ENCODE results near the gene S100B. TPM values are rescaled to one million over a fixed set of nuclear protein-coding genes. Genes with fewer than 3 reads are reported as not detected.
A peak's percentile ranks its signal among the peaks of the same experiment; 100 is the strongest.

The S100B gene
- total and polyA plus RNA-seq, 9 of the 15 experiments (the other 6 are each of a cell fraction or from before 2014, with no cell fraction given), result not detected

DNA sequence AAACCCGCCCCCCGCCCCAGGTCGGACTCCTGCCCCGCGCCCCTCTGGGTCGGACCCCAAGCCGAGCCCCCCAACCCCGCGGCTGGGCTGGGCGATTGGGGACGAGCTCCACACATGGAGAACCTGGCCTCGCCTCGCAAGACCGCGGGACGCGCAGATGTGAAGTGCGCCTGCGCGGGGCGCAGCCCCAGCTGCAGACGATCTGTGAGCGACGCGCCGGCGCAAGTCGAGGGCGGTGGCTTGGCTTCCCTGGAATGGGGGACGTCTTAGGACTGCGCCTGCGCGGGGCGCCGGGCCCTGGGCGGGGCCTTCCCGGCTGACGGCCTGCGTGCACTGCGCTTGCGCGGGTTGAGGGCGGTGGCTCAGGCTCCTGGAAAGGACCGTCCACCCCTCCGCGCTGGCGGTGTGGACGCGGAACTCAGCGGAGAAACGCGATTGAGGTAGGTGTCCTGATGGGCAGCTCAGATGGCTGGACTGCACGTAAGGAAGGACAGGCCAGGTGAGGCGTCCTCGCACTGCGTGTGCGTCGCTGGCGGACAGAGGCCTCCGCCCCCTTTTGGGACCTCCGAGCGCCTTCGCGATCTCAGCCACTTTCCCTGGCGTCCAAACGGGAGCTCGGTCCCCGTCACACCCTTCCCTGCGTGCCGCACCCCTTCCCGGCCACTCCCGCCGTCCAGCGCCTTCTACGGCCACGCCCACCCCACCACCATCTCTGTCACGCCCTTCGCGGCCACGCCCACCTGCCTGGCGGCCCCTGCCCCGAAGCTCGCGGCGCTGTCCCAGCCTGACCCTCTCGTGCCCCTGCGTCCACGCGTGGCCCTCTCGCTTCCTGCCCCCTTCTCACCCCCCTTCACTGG, 30.7 kb upstream of the S100B start, which contains the start of gene PRMT2 (continued):
- TF ChIP-seq CC2D1A (IDR thresholded peaks at IDR 0.05), result no peak
- peak; percentile 97 for TF ChIP-seq KLF1 (tag; IDR thresholded peaks at IDR 0.05)
- TF ChIP-seq NFYB (IDR thresholded peaks at IDR 0.05; ENCODE audit: extremely low read depth, insufficient read length), result no peak
- TF ChIP-seq ZNF41 (CRISPR knock-in tag; conservative IDR thresholded peaks at IDR 0.05), result no peak
- TF ChIP-seq, protein P1, sequence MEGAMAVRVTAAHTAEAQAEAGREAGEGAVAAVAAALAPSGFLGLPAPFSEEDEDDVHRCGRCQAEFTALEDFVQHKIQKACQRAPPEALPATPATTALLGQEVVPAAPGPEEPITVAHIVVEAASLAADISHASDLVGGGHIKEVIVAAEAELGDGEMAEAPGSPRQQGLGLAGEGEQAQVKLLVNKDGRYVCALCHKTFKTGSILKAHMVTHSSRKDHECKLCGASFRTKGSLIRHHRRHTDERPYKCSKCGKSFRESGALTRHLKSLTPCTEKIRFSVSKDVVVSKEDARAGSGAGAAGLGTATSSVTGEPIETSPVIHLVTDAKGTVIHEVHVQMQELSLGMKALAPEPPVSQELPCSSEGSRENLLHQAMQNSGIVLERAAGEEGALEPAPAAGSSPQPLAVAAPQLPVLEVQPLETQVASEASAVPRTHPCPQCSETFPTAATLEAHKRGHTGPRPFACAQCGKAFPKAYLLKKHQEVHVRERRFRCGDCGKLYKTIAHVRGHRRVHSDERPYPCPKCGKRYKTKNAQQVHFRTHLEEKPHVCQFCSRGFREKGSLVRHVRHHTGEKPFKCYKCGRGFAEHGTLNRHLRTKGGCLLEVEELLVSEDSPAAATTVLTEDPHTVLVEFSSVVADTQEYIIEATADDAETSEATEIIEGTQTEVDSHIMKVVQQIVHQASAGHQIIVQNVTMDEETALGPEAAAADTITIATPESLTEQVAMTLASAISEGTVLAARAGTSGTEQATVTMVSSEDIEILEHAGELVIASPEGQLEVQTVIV (CRISPR knock-in tag; IDR thresholded peaks at IDR 0.05; ENCODE audit: borderline replicate concordance), result no peak
- peak; percentile 100 for TF ChIP-seq CHD1 (IDR thresholded peaks at IDR 0.05; ENCODE audit: low read length)
- TF ChIP-seq CBFA2T3 (IDR thresholded peaks at IDR 0.05), result no peak
- TF ChIP-seq, protein P2, sequence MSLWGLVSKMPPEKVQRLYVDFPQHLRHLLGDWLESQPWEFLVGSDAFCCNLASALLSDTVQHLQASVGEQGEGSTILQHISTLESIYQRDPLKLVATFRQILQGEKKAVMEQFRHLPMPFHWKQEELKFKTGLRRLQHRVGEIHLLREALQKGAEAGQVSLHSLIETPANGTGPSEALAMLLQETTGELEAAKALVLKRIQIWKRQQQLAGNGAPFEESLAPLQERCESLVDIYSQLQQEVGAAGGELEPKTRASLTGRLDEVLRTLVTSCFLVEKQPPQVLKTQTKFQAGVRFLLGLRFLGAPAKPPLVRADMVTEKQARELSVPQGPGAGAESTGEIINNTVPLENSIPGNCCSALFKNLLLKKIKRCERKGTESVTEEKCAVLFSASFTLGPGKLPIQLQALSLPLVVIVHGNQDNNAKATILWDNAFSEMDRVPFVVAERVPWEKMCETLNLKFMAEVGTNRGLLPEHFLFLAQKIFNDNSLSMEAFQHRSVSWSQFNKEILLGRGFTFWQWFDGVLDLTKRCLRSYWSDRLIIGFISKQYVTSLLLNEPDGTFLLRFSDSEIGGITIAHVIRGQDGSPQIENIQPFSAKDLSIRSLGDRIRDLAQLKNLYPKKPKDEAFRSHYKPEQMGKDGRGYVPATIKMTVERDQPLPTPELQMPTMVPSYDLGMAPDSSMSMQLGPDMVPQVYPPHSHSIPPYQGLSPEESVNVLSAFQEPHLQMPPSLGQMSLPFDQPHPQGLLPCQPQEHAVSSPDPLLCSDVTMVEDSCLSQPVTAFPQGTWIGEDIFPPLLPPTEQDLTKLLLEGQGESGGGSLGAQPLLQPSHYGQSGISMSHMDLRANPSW (CRISPR knock-in tag; IDR thresholded peaks at IDR 0.05), result peak; percentile 94
- TF ChIP-seq MEIS2 (IDR thresholded peaks at IDR 0.05; ENCODE audit: partially characterized antibody), result peak; percentile 100
- peak; percentile 70 to 86 for TF ChIP-seq MAZ (CRISPR knock-in tag; conservative IDR thresholded peaks at IDR 0.05 in 1 of 2, IDR thresholded peaks at IDR 0.05 in 1 of 2)
- TF ChIP-seq, protein P3, sequence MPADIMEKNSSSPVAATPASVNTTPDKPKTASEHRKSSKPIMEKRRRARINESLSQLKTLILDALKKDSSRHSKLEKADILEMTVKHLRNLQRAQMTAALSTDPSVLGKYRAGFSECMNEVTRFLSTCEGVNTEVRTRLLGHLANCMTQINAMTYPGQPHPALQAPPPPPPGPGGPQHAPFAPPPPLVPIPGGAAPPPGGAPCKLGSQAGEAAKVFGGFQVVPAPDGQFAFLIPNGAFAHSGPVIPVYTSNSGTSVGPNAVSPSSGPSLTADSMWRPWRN (IDR thresholded peaks at IDR 0.05; ENCODE audit: low read depth), result no peak
- peak; percentile 63 for TF ChIP-seq MYC (IDR thresholded peaks at IDR 0.05; ENCODE audit: low read depth, low read length)
- TF ChIP-seq MYC (CRISPR knock-in tag; IDR thresholded peaks at IDR 0.05; ENCODE audit: borderline replicate concordance, low read depth), result peak; percentile 83; the same call in 1 of the 2 replicates
- no peak for TF ChIP-seq BACH1 (tag; IDR thresholded peaks at IDR 0.05)
- TF ChIP-seq, protein P4, sequence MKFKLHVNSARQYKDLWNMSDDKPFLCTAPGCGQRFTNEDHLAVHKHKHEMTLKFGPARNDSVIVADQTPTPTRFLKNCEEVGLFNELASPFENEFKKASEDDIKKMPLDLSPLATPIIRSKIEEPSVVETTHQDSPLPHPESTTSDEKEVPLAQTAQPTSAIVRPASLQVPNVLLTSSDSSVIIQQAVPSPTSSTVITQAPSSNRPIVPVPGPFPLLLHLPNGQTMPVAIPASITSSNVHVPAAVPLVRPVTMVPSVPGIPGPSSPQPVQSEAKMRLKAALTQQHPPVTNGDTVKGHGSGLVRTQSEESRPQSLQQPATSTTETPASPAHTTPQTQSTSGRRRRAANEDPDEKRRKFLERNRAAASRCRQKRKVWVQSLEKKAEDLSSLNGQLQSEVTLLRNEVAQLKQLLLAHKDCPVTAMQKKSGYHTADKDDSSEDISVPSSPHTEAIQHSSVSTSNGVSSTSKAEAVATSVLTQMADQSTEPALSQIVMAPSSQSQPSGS (CRISPR knock-in tag; IDR thresholded peaks at IDR 0.05), result no peak
- TF ChIP-seq, protein P5, sequence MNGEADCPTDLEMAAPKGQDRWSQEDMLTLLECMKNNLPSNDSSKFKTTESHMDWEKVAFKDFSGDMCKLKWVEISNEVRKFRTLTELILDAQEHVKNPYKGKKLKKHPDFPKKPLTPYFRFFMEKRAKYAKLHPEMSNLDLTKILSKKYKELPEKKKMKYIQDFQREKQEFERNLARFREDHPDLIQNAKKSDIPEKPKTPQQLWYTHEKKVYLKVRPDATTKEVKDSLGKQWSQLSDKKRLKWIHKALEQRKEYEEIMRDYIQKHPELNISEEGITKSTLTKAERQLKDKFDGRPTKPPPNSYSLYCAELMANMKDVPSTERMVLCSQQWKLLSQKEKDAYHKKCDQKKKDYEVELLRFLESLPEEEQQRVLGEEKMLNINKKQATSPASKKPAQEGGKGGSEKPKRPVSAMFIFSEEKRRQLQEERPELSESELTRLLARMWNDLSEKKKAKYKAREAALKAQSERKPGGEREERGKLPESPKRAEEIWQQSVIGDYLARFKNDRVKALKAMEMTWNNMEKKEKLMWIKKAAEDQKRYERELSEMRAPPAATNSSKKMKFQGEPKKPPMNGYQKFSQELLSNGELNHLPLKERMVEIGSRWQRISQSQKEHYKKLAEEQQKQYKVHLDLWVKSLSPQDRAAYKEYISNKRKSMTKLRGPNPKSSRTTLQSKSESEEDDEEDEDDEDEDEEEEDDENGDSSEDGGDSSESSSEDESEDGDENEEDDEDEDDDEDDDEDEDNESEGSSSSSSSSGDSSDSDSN (IDR thresholded peaks at IDR 0.05; ENCODE audit: borderline replicate concordance in 1 of 2, low read depth in 2 of 2, low read length in 2 of 2), result no peak
- no peak for TF ChIP-seq NR2C1 (IDR thresholded peaks at IDR 0.05)
- no peak for TF ChIP-seq NR2C1 (tag; IDR thresholded peaks at IDR 0.05)

Data from K562 (cell line).